Measurements from ENCODE around the gene DQX1. TPM values are rescaled to one million over a fixed set of nuclear protein-coding genes. Genes with fewer than 3 reads are reported as not detected.
A peak's percentile ranks its signal among the peaks of the same experiment; 100 is the strongest.

The DQX1 gene
- total RNA-seq, 1 donor: under 0.01 TPM

DNA sequence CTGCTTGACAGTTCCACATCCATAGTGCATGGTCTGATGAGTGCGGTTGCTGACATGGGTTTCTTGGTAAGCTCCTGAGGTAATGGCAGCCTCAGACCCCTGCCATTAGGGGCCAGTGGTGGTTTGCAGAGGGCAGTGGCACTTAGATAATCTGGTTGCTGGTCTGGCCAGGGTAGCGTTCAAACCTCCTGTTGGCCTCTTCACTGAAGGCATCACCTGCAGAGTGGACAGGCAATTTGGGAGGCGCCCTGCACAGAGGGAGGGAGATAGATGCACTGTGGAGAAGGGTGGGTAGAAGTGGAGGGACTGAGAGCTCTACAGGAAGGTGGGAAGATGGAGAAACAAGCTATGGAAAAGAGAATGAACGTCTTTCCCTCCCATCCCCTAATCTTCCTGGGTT, 7.4 kb upstream of the DQX1 start:
- DNase-seq (ENCODE audit: low read depth in 2 of 3, low spot score in 2 of 3): no peak

DNA sequence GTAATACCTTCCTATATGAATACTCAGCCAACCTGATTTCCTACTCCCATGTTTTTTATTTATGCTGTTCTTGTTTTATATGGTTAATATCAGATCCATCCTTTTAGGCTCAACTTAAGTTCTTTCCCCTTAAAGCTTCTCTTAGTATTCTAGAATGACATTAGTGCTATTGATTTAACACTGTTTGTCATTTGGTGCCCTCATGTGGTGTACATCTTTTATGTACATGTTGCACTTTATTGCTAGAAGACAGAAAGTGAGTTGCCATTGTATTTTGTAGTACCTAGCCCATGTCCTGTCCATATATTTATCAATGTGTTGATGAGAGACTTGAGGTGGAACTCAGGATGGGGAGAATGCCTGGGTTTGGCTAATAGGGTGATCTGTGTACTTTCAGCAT, 6.2 kb upstream of the DQX1 start:
- peak in 1 of 3 donors; percentile 81 for DNase-seq (ENCODE audit: low read depth in 2 of 3, low spot score in 2 of 3)

GRCh38 chr2:74531666-74532065, 5.6 kb upstream of the DQX1 start:
- no peak for DNase-seq (ENCODE audit: low read depth in 2 of 3, low spot score in 2 of 3)

DNA sequence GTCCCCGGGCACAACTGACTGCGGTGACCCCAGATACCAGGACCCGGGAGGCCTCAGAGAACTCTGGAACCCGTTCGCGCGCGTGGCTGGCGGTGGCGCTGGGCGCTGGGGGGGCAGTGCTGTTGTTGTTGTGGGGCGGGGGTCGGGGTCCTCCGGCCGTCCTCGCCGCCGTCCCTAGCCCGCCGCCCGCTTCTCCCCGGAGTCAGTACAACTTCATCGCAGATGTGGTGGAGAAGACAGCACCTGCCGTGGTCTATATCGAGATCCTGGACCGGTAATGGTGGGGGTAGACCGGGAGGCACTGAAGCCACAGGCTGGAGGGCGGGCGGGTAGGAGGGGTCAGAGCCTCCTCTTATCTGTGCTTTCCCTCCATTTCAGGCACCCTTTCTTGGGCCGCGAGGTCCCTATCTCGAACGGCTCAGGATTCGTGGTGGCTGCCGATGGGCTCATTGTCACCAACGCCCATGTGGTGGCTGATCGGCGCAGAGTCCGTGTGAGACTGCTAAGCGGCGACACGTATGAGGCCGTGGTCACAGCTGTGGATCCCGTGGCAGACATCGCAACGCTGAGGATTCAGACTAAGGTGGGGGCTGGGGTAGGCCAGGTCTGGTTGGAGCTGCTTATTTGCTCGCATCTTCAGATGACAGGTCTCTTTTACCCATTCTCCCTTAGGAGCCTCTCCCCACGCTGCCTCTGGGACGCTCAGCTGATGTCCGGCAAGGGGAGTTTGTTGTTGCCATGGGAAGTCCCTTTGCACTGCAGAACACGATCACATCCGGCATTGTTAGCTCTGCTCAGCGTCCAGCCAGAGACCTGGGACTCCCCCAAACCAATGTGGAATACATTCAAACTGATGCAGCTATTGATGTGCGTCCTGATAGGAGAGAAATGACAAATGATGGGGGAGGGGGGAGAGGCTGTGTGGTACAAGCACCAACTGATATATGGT, 4.5 kb upstream of the DQX1 start:
- DNase-seq (ENCODE audit: low read depth in 2 of 3, low spot score in 2 of 3): peak in 1 of 3 donors; percentile 63

- DNase-seq (ENCODE audit: low read depth in 2 of 3, low spot score in 2 of 3): peak; percentile 72 to 86 (median 82)
Observed at GRCh38 chr2:74529357-74530238, 3.6 kb upstream of the DQX1 start, which contains the start of the genes AUP1 and HTRA2. Gene AUP1 (minus strand): TSS chr2:74529706. CDS start chr2:74529629, 77 bp downstream. Gene HTRA2 (plus strand): TSS chr2:74529933. CDS start chr2:74530007, 74 bp downstream.

DNA sequence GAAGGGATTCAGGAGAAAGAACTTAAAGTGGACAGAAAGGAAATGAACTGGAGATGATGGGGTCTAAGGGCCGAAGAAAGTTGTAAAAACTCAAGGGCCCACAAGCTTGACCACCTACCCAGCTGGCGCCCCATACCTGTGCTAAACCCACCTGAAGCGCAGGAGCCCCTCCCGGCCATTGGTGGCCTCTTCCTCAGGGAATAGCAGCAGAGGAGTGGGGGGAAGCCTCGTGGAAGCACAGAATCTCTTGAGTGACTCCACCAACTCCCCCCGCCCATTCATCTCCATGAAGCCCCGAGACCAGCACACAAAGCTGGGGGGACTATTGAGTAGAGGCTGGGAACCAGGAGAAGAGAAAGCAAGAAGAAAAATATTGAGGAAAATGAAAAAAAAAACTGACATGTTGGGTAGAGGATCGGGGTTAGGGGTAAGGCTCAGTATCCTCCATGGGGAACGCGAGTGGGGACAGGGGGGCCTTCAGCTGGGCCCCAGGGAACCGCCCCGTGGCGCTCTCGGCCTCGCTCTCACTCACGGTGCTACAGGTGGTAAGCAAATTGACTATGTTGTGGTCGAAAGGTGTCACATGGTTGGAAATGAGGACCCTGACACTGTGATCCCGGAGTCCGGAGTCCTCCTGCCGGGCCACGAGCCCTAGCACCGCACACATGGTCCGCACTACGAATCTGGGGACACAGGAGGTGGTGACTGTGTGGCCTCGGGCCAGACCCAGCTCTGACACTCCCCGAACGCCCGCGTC, 2.7 kb upstream of the DQX1 start:
- DNase-seq (ENCODE audit: low read depth in 2 of 3, low spot score in 2 of 3): no peak

GRCh38 chr2:74527741-74528140, 1.7 kb upstream of the DQX1 start:
- no peak for DNase-seq (ENCODE audit: low read depth in 2 of 3, low spot score in 2 of 3)

- no peak for DNase-seq (ENCODE audit: low read depth in 2 of 3, low spot score in 2 of 3)
Observed at GRCh38 chr2:74526649-74527230, 709 bp upstream of the DQX1 start.

DNA sequence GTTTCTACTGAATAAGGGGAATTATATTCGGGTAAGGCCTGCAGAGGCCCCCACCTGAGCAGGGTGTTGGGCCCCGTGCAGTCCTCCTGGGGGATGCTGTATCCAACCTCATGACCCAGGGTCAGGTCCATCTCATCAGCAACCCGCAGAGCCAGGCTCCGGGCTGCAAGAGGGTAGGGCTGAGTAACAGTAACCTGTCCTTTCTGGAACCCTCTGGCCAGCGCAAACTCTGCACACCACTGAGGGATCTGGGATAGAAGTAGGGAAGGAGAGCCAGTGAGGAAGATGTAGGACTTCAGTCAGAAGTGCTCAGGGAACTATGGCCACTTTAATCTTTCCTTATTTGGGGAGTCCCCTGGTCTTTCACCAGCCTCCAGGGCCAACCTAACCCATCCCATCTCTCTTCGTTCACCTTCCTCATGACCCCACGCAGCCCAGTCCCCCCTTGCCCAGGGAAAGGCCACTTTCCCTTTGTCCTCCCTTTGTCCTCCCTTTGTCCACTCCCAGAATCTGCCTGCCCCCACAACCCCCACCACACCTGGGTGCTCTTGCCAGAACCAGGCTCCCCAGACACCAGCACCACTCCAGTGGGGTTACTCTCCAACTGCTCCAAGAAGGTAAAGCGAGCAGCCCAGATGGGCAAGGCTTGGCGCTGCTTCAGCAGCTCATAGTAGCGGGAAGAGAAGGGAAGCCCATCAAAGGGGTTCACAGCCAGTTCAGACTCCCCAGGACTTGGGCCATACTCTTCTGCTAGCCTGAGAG, 895 bp downstream of the DQX1 start:
- no peak for DNase-seq (ENCODE audit: low read depth in 2 of 3, low spot score in 2 of 3)

DNA sequence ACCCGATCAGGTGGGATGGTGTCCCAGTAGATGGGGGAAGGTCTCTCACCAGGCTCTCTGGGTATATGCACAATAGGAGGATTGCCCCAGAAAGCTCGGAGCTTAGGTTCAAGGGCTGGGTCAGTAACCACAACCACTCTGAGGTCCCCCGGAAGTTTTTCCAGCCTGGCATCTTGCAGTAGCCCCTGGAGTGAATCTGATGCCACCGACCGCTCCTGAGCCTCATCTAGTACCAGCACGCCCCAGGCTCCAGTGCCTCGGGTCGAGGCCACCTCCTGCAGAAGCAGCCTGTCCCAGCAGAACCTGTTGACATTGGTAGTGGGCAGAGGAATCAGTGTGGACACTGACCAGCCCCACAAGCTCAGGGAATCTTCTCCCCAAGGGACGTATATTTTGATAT, 2.0 kb downstream of the DQX1 start:
- no peak for DNase-seq (ENCODE audit: low read depth in 2 of 3, low spot score in 2 of 3)

- no peak for DNase-seq (ENCODE audit: low read depth in 2 of 3, low spot score in 2 of 3)
Observed at GRCh38 chr2:74522516-74522915, 3.5 kb downstream of the DQX1 start.

DNA sequence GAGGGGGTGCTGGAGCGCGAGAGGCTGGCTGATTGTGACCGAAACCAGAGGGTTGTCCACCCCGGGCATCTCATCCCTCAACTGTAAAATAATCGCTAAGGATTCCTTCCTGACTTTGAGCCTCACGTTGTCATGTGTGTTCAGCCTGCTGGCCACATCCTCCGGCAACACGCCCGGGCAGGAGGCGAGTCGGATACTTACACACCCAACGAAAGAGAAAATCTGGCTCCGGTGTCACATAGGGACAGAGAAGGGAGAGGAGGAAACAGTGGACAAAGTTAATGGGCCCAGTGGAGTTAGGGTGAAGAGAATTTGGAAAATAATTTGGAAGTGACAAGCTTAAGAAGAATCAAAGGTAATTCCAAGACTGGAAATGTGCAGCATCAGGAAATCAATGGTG, 9.4 kb downstream of the DQX1 start:
- DNase-seq (ENCODE audit: low read depth in 2 of 3, low spot score in 2 of 3): no peak

GRCh38 chr2:74515981-74516633, 9.9 kb downstream of the DQX1 start:
- DNase-seq (ENCODE audit: low read depth in 2 of 3, low spot score in 2 of 3): peak in 2 of 3 donors; percentile 62 to 75

- no peak for DNase-seq (ENCODE audit: low read depth in 2 of 3, low spot score in 2 of 3)
Observed at GRCh38 chr2:74515271-74515980, 10.6 kb downstream of the DQX1 start.

DNA sequence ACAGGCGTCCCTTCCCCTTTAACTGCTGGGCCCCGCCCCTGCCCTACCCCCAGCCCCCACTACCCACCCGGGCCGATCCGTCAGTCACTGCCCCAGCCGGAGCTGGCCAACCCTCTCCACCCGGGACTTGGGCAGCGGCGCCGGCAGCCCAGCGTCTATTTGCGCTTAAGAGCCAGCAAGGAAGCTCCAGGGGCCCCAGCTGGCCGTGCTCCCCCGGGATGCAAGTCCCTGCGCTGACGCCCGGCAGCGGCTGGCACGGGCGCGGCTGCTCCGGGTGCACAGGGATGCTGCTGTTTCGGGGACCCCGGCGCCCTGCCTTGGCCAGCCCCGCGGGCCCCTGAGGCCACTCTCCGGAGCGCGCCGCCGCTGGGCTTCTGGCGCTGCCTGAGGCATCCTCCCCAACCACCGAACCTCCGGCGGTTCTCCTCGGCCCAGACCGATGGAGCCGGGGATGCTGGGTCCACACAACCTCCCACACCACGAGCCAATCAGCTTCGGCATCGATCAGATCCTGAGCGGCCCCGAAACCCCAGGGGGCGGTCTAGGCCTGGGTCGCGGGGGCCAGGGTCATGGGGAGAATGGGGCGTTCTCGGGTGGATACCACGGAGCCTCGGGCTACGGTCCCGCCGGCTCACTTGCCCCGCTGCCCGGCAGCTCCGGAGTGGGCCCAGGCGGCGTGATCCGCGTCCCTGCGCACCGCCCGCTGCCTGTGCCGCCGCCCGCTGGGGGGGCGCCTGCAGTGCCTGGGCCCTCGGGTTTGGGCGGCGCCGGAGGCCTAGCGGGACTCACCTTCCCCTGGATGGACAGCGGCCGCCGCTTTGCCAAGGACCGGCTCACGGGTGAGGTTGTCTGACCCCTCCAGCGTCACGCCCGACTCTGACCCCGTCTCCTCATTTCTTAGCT, 11.4 kb downstream of the DQX1 start, which contains the start of gene TLX2:
Gene TLX2 (plus strand): TSS at position 83 of the 903 bp plus-strand sequence. CDS start 357 bp downstream, at position 440.
- no peak for DNase-seq (ENCODE audit: low read depth in 2 of 3, low spot score in 2 of 3)

DNA sequence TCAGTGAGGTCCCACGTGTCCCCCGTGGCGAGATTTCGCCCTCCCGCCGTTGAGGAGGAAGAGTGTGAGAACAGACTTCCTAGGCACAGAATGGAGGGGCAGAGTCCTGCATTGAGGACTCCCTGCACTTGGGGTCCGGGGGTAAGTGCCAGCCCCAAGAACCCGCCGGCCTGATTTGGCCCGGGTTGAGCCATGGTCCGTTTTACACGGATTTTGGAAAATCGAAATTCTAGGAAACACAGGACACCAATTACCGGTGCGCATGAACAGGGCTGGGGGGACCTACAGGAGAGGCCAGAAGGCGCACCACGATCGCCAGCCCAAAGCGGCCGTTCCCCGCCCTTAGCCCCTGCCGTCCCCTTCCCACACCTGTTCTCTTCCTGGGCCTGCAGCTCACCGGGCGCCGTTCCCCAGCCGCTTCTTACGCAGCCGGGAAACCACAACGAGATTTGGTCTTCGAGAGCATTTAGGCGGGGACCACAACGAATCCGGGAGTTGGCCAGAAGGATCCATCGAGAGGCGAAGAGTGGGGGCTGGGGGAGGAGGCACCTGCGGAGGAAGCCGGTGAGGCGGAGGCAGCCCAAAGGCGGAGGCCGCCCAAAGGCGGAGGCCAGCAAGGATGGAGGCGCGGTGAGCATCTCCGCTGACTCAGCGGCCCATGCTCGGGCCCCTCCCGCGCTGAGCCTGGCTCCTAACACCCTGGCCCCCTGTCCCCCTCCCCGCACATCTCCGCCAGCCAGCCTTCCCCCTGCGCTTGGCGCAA, 12.2 kb downstream of the DQX1 start:
- DNase-seq (ENCODE audit: low read depth in 2 of 3, low spot score in 2 of 3): no peak

Data from hematopoietic multipotent progenitor cell (in vitro differentiated cells).